CD4-positive, CD25-positive, alpha-beta regulatory T cell (primary cell): ENCODE results near the gene AGAP9. TPM values are rescaled to one million over a fixed set of nuclear protein-coding genes. Genes with fewer than 3 reads are reported as not detected.
"Not testable (repeated sequence)": the region's sequence is repeated elsewhere in the genome, so short reads cannot be mapped to it uniquely, and the experiment has no call there.

Experiments
- ATAC-seq, 2 donors: fragments of 150-1000 bp; cut with Tn5 transposase; one replicate each; pipeline ENCODE4 v1.10.0; 2021; ENCODE audit warnings: low read depth in 2 of 2, moderate number of reproducible peaks in 2 of 2, moderate library complexity in 1 of 2
- DNase-seq, 3 donors: peaks; one replicate each; pipeline versions ENCODE4 v3.0.0 to v3.0.0-alpha.2; 2012 to 2022; ENCODE audit warnings: mixed read lengths in 1 of 3
- H3K27ac ChIP-seq: one replicate; pipeline ENCODE4 v1.7.0; 2013; ENCODE audit warnings: mild to moderate bottlenecking, low read length; ENCODE audit not compliant: insufficient read depth, poor library complexity, severe bottlenecking
- H3K27me3 ChIP-seq: one replicate; pipeline ENCODE4 v1.7.0; 2013; ENCODE audit warnings: low read length; ENCODE audit not compliant: control insufficient read depth, insufficient read depth
- H3K36me3 ChIP-seq: one replicate; pipeline ENCODE4 v1.7.0; 2013; ENCODE audit warnings: mild to moderate bottlenecking, low read length, moderate library complexity; ENCODE audit not compliant: control insufficient read depth, insufficient read depth
- H3K4me1 ChIP-seq: 2 replicates; pipeline ENCODE4 v1.7.0; 2013; ENCODE audit warnings: mild to moderate bottlenecking, low read length; ENCODE audit not compliant: insufficient read depth, control insufficient read depth, poor library complexity, severe bottlenecking
- H3K4me3 ChIP-seq: one replicate; pipeline ENCODE4 v1.7.0; 2013; ENCODE audit warnings: low read depth, mild to moderate bottlenecking, low read length, moderate library complexity
- H3K9me3 ChIP-seq, 2 experiments: 1 replicate in 1 of 2; 2 replicates in 1 of 2; pipeline ENCODE4 v1.7.0; 2013; ENCODE audit warnings: low read length in 2 of 2, mild to moderate bottlenecking in 1 of 2, moderate library complexity in 1 of 2; ENCODE audit not compliant: control insufficient read depth in 2 of 2
- H3K27ac Mint-ChIP-seq, 3 donors: one replicate each; pipeline ENCODE4 v1.8.0; 2020 to 2022; ENCODE audit warnings: mild to moderate bottlenecking in 3 of 3, mixed read lengths in 3 of 3, moderate library complexity in 2 of 3
- H3K27me3 Mint-ChIP-seq: one replicate; pipeline ENCODE4 v1.8.0; 2022; ENCODE audit warnings: mild to moderate bottlenecking, mixed read lengths
- H3K36me3 Mint-ChIP-seq: one replicate; pipeline ENCODE4 v1.8.0; 2020; ENCODE audit warnings: mixed read lengths
- H3K4me1 Mint-ChIP-seq, 4 donors: one replicate each; pipeline ENCODE4 v1.8.0; 2020 to 2022; ENCODE audit warnings: mixed read lengths in 4 of 4, mild to moderate bottlenecking in 1 of 4
- H3K4me3 Mint-ChIP-seq, 4 donors: one replicate each; pipeline ENCODE4 v1.8.0; 2020 to 2022; ENCODE audit warnings: mild to moderate bottlenecking in 4 of 4, mixed read lengths in 4 of 4, moderate library complexity in 3 of 4
- H3K9me3 Mint-ChIP-seq, 7 donors: one replicate each; pipeline ENCODE4 v1.8.0; 2020 to 2022; ENCODE audit warnings: mixed read lengths in 7 of 7, mild to moderate bottlenecking in 3 of 7, moderate library complexity in 2 of 7
- polyA plus RNA-seq, 4 donors: library from polyadenylated mRNA; unstranded; fragments of 300-500 nt; fragmentation: Illumina TruSeq; gene quantifications; one replicate each; pipeline ENCODE4 v1.2.3, GENCODE V29; 2021
- total RNA-seq: library from RNA; stranded (reverse); gene quantifications from one replicate; pipeline ENCODE4 v1.2.3, GENCODE V29; 2022

Gene AGAP9
- total RNA-seq (8.0 TPM), polyA plus RNA-seq (under 1 TPM in 2 of 4 donors, not detected in 2; 0.07 to 0.46 TPM)

DNA sequence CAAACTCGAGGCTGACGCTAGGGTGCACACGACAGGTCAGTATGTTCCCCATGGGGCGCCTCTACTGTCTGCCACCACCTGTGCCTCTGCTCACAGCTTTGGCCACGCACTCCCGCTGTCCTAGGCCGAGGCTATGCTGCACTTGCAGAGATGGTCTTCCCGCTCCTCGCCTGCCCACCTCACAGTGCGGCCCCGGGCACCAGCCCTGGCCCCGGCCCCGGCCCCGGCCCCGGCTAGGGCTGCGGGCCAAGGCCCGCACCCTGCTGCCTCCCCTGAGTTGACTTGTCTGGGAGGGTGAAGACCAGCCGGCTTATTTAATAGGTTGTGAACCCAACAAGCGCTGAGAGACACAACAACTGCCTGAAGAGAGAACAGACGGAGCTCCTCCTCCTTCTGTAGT, at the start of gene AGAP9:
TSS of gene AGAP9 (minus strand) at position 164 of the 400 bp plus-strand sequence. CDS start at position 52, 112 bp downstream.
- not testable (repeated sequence) for H3K4me1 ChIP-seq, H3K9me3 Mint-ChIP-seq, H3K27ac Mint-ChIP-seq, H3K9me3 ChIP-seq, H3K27me3 ChIP-seq, H3K27ac ChIP-seq, H3K4me3 ChIP-seq, H3K27me3 Mint-ChIP-seq, H3K36me3 ChIP-seq, H3K36me3 Mint-ChIP-seq, H3K4me3 Mint-ChIP-seq, H3K4me1 Mint-ChIP-seq, ATAC-seq, DNase-seq

DNA sequence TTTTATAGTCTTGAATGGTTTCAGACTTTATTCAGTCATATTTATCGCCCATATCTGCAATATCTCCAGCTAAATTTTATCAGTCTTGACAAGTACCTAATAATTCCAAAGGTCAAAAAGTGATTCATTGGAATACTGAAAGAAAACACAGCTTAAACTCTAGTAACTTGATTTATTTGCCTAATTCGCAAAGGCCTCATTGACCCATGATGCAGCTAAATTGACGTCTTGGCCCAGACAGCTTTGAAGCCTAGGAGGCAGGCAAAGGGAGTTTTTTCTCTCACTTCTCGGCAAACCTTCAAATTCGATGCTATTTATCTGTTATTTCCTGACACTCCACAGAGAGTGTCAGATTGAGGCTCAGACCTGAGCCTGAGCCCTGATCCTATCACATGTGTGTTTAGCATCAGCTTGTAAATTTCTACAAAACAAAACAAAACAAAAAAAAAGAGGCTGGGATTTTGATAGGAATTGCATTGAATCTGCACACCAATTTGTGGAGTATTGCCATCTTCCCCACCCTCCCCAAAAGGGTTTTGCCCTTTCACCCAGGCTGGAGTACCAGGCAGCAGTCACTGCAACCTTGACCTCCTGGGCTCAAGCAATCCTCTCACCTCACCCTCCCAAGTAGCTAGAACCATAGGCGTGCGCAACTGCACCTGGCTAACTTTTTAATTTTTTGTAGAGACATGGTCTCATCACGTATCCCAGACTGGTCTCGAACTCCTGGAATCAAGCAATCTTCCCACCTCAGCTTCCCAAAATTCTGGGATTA, 47.9 kb upstream of the AGAP9 start:
- H3K9me3 Mint-ChIP-seq, H3K4me3 Mint-ChIP-seq, DNase-seq, H3K9me3 ChIP-seq, H3K4me1 ChIP-seq, ATAC-seq, H3K36me3 ChIP-seq, H3K27me3 ChIP-seq, H3K36me3 Mint-ChIP-seq, H3K27me3 Mint-ChIP-seq, H3K27ac ChIP-seq, H3K4me3 ChIP-seq, H3K4me1 Mint-ChIP-seq, H3K27ac Mint-ChIP-seq: not testable (repeated sequence)

DNA sequence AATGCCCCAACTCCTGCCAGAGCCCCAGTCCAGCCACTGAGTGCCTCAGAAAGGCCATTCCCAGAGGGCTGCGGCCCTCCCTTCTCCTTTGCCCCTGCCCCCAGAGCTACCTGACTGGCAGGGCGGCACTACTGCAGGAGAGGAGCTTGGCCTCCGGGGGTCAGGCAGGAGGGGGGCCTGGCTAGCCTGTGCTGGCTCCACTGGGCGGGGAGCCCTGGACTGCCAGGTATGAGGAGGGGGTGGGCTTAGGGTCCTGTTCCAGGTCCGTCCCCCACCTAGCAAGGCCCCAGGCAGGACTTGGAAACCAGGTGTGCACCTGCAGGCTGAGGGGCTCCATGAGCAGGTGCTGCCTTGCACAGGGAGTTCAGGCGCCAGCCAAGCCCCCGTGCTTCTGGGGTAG, 43.3 kb upstream of the AGAP9 start:
- H3K27me3 ChIP-seq, DNase-seq, H3K4me1 Mint-ChIP-seq, H3K4me3 ChIP-seq, H3K36me3 Mint-ChIP-seq, H3K27ac ChIP-seq, H3K4me3 Mint-ChIP-seq, H3K9me3 ChIP-seq, H3K9me3 Mint-ChIP-seq, ATAC-seq, H3K36me3 ChIP-seq, H3K27me3 Mint-ChIP-seq, H3K27ac Mint-ChIP-seq, H3K4me1 ChIP-seq: not testable (repeated sequence)

DNA sequence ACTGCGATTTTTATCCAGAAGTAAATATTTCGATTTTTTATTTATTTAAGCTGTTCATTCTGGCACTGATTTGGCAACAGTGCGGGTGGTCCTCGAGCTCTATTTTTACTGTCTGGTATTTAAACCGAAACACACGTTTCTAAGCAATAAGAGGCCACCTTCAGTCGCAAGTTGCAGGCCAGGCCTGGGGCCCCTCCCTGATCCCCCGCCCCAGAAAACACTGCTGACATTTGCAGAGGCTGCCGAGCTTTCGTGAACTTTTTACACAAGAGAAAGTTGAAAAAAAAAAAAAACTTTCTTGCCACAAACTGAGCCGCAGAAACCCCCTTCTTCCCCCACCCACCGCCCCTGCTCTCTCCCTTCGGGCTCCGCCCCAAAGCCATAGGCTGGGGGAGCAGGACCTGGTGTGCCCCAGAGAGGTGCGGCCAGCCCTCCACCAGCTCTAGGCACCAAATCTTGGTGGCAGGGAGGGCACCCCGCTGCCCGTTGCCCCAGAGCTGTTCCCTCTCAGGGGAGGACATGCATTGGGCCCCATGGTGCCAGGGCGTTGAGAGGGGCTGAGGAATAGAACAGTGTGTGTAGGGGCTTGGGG, 42.8 kb upstream of the AGAP9 start:
- H3K27ac Mint-ChIP-seq, H3K27me3 Mint-ChIP-seq, H3K4me1 ChIP-seq, H3K9me3 Mint-ChIP-seq, H3K4me1 Mint-ChIP-seq, H3K36me3 Mint-ChIP-seq, ATAC-seq, DNase-seq, H3K9me3 ChIP-seq, H3K4me3 Mint-ChIP-seq, H3K27ac ChIP-seq, H3K36me3 ChIP-seq, H3K4me3 ChIP-seq, H3K27me3 ChIP-seq: not testable (repeated sequence)

DNA sequence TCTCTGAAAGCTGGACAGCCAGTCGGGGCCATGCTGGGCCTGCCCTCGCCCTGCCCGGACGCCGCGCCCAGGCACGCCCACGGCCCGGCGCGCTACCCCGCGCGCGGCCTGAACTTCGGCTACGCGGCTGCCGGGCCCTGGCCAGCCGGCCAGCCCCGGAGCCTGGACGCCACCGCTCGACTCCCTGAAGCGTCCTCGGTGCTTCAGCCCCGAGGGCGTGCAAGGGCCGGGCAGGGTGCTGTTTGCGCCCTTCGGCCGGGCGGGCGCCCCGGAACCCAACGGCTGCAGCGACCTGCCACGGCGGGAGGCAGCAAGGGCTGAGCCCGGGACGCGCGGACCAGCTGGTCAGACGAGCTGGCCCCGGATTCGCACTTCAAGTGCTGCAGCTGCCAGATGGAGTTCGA, 42.1 kb upstream of the AGAP9 start:
- not testable (repeated sequence) for H3K27ac ChIP-seq, H3K27me3 ChIP-seq, H3K9me3 Mint-ChIP-seq, H3K4me3 Mint-ChIP-seq, H3K36me3 Mint-ChIP-seq, H3K36me3 ChIP-seq, ATAC-seq, DNase-seq, H3K27ac Mint-ChIP-seq, H3K4me3 ChIP-seq, H3K4me1 Mint-ChIP-seq, H3K27me3 Mint-ChIP-seq, H3K4me1 ChIP-seq, H3K9me3 ChIP-seq

DNA sequence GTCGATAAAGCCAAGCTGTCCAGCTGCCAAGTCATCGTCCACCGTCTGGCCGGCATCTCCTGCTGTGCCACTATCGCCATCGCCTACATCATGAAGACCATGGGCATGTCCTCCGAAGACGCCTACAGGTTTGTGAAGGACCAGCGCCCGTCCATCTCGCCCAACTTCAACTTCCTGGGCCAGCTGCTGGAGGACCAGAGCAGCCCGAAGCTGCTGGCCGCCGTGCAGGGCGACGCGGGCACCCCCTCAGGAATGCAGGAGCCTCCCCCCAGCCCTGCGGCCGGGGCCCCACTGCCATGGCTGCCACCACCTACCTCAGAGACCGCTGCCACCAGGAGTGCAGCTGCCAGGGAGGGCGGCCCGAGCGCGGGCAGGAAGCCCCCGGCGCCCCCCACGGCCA, 41.5 kb upstream of the AGAP9 start:
- H3K4me3 ChIP-seq, H3K9me3 ChIP-seq, ATAC-seq, H3K27me3 Mint-ChIP-seq, H3K36me3 ChIP-seq, H3K27ac ChIP-seq, H3K36me3 Mint-ChIP-seq, H3K27me3 ChIP-seq, H3K9me3 Mint-ChIP-seq, DNase-seq, H3K4me3 Mint-ChIP-seq, H3K4me1 ChIP-seq, H3K4me1 Mint-ChIP-seq, H3K27ac Mint-ChIP-seq: not testable (repeated sequence)

DNA sequence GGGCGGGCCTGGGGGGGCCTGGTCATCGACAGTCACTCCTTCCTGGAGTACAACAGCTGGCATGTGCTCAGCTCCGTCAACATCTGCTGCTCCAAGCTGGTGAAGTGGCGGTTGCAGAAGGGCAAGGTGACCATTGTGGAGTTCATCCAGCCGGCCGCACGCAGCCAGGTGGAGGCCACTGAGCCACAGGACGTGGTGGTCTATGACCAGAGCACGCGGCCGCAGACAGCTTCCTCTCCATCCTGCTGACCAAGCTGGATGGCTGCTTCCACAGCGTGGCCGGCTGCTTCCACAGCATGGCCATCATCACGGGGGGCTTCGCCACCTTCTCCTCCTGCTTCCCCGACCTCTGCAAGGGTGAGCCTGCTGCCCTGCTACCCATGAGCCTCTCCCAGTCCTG, 40.9 kb upstream of the AGAP9 start:
- not testable (repeated sequence) for H3K27ac ChIP-seq, H3K27me3 ChIP-seq, H3K9me3 ChIP-seq, H3K4me3 ChIP-seq, ATAC-seq, H3K4me1 ChIP-seq, H3K4me3 Mint-ChIP-seq, H3K9me3 Mint-ChIP-seq, H3K27me3 Mint-ChIP-seq, H3K36me3 Mint-ChIP-seq, H3K4me1 Mint-ChIP-seq, DNase-seq, H3K36me3 ChIP-seq, H3K27ac Mint-ChIP-seq

DNA sequence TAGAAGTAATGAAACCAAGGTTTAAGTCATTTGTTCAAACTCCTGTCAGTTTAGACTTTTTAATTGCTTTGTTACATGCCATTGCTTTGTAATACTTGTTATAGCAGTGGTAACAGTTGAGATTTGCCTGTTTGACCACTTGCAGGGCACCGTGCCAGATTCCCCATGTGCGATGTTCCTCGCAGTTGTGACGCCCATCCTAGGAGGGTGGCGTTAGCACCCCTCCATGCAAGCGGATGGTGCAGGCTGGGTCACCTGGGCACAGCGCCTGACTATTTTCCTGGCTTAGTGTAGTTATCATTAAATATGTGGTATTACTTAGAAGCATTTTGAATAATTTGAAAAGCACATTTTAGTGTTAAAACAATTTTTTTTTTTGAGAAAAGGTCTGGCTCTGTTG, 37.0 kb upstream of the AGAP9 start:
- not testable (repeated sequence) for ATAC-seq, H3K27ac ChIP-seq, H3K4me3 ChIP-seq, H3K36me3 ChIP-seq, H3K4me1 Mint-ChIP-seq, H3K27me3 Mint-ChIP-seq, DNase-seq, H3K36me3 Mint-ChIP-seq, H3K27me3 ChIP-seq, H3K27ac Mint-ChIP-seq, H3K9me3 ChIP-seq, H3K4me3 Mint-ChIP-seq, H3K4me1 ChIP-seq, H3K9me3 Mint-ChIP-seq
